ENCODE data around the gene TPMT. TPM values are rescaled to one million over a fixed set of nuclear protein-coding genes. Genes with fewer than 3 reads are reported as not detected.

Gene TPMT
- total RNA-seq, 1 experiment from 2014 or later = 14.4 TPM

DNA sequence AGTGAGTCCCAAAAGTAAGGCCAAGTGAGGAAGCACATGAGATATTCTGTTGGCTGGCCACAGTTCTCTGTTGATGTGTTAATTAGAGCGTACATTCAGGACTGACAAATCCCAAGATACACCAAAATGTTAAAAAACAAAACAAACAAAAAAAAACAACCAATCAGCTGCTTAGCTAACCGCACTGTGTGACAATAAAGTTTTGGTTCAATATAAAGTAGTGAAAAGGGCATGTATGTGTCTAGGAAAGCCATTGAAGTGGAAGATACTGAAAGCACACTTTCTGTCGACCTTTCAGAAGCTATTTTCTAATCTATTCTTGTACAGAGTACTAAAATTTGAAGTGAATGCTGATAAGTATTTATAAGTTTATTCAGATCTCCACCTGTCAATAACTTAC lies 58.5 kb downstream of the TPMT start:
- DNase-seq (ENCODE audit: low spot score) = no peak
- Mint-ChIP-seq H3K4me3 (no peak overlapping the region), H3K27me3 (ENCODE audit: low read depth) (no peaks in the 10 kb centered on the region), H3K36me3 (no peaks in the 10 kb centered on the region; the same call in 1 of the 2 replicates), H3K4me1 (peaks cover 2% of the 10 kb centered on the region; the same call in 1 of the 2 replicates), H3K9me3 (peaks cover 4% of the 10 kb centered on the region), H3K27ac (no peak overlapping the region)
- ATAC-seq = no peak
- ChIA-PET CTCF (interaction anchor here (0.5 to 1.0 kb wide), 2 partner anchors 25 to 157 kb away, joined by 3 read pairs; no protein-coding TSS in a partner anchor), POLR2A (no interaction called here)
- TF ChIP-seq, protein P1, sequence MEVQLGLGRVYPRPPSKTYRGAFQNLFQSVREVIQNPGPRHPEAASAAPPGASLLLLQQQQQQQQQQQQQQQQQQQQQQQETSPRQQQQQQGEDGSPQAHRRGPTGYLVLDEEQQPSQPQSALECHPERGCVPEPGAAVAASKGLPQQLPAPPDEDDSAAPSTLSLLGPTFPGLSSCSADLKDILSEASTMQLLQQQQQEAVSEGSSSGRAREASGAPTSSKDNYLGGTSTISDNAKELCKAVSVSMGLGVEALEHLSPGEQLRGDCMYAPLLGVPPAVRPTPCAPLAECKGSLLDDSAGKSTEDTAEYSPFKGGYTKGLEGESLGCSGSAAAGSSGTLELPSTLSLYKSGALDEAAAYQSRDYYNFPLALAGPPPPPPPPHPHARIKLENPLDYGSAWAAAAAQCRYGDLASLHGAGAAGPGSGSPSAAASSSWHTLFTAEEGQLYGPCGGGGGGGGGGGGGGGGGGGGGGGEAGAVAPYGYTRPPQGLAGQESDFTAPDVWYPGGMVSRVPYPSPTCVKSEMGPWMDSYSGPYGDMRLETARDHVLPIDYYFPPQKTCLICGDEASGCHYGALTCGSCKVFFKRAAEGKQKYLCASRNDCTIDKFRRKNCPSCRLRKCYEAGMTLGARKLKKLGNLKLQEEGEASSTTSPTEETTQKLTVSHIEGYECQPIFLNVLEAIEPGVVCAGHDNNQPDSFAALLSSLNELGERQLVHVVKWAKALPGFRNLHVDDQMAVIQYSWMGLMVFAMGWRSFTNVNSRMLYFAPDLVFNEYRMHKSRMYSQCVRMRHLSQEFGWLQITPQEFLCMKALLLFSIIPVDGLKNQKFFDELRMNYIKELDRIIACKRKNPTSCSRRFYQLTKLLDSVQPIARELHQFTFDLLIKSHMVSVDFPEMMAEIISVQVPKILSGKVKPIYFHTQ (CRISPR knock-in tag; IDR thresholded peaks at IDR 0.05) = no peak
- TF ChIP-seq ZNF138 (CRISPR knock-in tag; conservative IDR thresholded peaks at IDR 0.05) (no peak), PRRX2 (CRISPR knock-in tag; IDR thresholded peaks at IDR 0.05) (no peak), NFE2L1 (CRISPR knock-in tag; IDR thresholded peaks at IDR 0.05) (no peak), ZNF232 (CRISPR knock-in tag; IDR thresholded peaks at IDR 0.05) (no peak), FOXJ3 (CRISPR knock-in tag; IDR thresholded peaks at IDR 0.05; ENCODE audit: borderline replicate concordance) (no peak), NFYB (CRISPR knock-in tag; conservative IDR thresholded peaks at IDR 0.05; ENCODE audit: low read depth) (no peak), EMX1 (CRISPR knock-in tag; IDR thresholded peaks at IDR 0.05) (no peak), RELA (CRISPR knock-in tag; IDR thresholded peaks at IDR 0.05; ENCODE audit: borderline replicate concordance) (no peak), NR3C1 (CRISPR knock-in tag; conservative IDR thresholded peaks at IDR 0.05; ENCODE audit: low read depth) (no peak), TP53 (CRISPR knock-in tag; IDR thresholded peaks at IDR 0.05) (no peak), ZBTB21 (CRISPR knock-in tag; IDR thresholded peaks at IDR 0.05; ENCODE audit: borderline replicate concordance) (no peak)
- TF ChIP-seq, protein P2, sequence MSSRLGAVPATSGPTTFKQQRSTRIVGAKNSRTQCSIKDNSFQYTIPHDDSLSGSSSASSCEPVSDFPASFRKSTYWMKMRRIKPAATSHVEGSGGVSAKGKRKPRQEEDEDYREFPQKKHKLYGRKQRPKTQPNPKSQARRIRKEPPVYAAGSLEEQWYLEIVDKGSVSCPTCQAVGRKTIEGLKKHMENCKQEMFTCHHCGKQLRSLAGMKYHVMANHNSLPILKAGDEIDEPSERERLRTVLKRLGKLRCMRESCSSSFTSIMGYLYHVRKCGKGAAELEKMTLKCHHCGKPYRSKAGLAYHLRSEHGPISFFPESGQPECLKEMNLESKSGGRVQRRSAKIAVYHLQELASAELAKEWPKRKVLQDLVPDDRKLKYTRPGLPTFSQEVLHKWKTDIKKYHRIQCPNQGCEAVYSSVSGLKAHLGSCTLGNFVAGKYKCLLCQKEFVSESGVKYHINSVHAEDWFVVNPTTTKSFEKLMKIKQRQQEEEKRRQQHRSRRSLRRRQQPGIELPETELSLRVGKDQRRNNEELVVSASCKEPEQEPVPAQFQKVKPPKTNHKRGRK (CRISPR knock-in tag; IDR thresholded peaks at IDR 0.05; ENCODE audit: borderline replicate concordance) = no peak
- TF ChIP-seq, protein P3, sequence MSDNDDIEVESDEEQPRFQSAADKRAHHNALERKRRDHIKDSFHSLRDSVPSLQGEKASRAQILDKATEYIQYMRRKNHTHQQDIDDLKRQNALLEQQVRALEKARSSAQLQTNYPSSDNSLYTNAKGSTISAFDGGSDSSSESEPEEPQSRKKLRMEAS (CRISPR knock-in tag; IDR thresholded peaks at IDR 0.05) = no peak
- TF ChIP-seq, protein P4, sequence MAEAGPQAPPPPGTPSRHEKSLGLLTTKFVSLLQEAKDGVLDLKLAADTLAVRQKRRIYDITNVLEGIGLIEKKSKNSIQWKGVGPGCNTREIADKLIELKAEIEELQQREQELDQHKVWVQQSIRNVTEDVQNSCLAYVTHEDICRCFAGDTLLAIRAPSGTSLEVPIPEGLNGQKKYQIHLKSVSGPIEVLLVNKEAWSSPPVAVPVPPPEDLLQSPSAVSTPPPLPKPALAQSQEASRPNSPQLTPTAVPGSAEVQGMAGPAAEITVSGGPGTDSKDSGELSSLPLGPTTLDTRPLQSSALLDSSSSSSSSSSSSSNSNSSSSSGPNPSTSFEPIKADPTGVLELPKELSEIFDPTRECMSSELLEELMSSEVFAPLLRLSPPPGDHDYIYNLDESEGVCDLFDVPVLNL (CRISPR knock-in tag; IDR thresholded peaks at IDR 0.05; ENCODE audit: borderline replicate concordance, low read depth) = no peak
- TF ChIP-seq, protein P5, sequence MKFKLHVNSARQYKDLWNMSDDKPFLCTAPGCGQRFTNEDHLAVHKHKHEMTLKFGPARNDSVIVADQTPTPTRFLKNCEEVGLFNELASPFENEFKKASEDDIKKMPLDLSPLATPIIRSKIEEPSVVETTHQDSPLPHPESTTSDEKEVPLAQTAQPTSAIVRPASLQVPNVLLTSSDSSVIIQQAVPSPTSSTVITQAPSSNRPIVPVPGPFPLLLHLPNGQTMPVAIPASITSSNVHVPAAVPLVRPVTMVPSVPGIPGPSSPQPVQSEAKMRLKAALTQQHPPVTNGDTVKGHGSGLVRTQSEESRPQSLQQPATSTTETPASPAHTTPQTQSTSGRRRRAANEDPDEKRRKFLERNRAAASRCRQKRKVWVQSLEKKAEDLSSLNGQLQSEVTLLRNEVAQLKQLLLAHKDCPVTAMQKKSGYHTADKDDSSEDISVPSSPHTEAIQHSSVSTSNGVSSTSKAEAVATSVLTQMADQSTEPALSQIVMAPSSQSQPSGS (CRISPR knock-in tag; IDR thresholded peaks at IDR 0.05; ENCODE audit: borderline replicate concordance, low read depth) = no peak

DNA sequence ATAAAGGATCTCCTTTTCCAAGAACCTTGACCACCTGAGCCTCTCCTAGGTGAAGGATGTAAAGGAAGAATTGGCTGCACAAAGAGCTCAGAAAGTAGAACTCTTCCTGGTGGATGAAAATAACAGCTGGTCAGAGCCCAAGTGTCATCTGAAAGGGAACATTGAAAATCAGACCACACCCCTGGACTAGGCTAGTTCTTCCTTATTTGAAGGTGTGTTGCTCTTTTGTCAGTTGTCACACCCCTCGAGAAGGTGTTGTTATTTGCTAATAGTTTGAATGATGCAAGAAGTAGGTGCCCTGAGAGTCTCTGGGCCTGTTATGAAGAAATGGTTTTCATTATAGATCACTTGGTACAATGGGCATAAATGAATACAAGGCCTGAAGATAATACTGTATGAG lies 63.5 kb downstream of the TPMT start:
- H3K4me1 Mint-ChIP-seq = peaks cover 2% of the 10 kb centered on the region; the same call in 1 of the 2 replicates
- H3K9me3 Mint-ChIP-seq = peaks cover 26% of the 10 kb centered on the region
- no peak overlapping the region for H3K4me3 Mint-ChIP-seq
- H3K36me3 Mint-ChIP-seq = peaks cover 11% of the 10 kb centered on the region
- H3K27me3 Mint-ChIP-seq (ENCODE audit: low read depth) = no peaks in the 10 kb centered on the region
- no peak overlapping the region for H3K27ac Mint-ChIP-seq
- no peak for ATAC-seq
- DNase-seq (ENCODE audit: low spot score) = no peak
- CTCF ChIA-PET = no interaction called here
- POLR2A ChIA-PET = no interaction called here
- no peak for TF ChIP-seq RELA (CRISPR knock-in tag; IDR thresholded peaks at IDR 0.05; ENCODE audit: borderline replicate concordance)
- no peak for TF ChIP-seq TP53 (CRISPR knock-in tag; IDR thresholded peaks at IDR 0.05)
- no peak for TF ChIP-seq ZNF423 (CRISPR knock-in tag; IDR thresholded peaks at IDR 0.05)
- TF ChIP-seq CREB1 (CRISPR knock-in tag; IDR thresholded peaks at IDR 0.05) = no peak
- TF ChIP-seq, protein P6, sequence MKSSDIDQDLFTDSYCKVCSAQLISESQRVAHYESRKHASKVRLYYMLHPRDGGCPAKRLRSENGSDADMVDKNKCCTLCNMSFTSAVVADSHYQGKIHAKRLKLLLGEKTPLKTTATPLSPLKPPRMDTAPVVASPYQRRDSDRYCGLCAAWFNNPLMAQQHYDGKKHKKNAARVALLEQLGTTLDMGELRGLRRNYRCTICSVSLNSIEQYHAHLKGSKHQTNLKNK (CRISPR knock-in tag; IDR thresholded peaks at IDR 0.05) = no peak
- TF ChIP-seq, protein P2 (CRISPR knock-in tag; IDR thresholded peaks at IDR 0.05; ENCODE audit: borderline replicate concordance) = no peak
- TF ChIP-seq, protein P7, sequence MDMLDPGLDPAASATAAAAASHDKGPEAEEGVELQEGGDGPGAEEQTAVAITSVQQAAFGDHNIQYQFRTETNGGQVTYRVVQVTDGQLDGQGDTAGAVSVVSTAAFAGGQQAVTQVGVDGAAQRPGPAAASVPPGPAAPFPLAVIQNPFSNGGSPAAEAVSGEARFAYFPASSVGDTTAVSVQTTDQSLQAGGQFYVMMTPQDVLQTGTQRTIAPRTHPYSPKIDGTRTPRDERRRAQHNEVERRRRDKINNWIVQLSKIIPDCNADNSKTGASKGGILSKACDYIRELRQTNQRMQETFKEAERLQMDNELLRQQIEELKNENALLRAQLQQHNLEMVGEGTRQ (CRISPR knock-in tag; IDR thresholded peaks at IDR 0.05) = no peak
- TF ChIP-seq, protein P8, sequence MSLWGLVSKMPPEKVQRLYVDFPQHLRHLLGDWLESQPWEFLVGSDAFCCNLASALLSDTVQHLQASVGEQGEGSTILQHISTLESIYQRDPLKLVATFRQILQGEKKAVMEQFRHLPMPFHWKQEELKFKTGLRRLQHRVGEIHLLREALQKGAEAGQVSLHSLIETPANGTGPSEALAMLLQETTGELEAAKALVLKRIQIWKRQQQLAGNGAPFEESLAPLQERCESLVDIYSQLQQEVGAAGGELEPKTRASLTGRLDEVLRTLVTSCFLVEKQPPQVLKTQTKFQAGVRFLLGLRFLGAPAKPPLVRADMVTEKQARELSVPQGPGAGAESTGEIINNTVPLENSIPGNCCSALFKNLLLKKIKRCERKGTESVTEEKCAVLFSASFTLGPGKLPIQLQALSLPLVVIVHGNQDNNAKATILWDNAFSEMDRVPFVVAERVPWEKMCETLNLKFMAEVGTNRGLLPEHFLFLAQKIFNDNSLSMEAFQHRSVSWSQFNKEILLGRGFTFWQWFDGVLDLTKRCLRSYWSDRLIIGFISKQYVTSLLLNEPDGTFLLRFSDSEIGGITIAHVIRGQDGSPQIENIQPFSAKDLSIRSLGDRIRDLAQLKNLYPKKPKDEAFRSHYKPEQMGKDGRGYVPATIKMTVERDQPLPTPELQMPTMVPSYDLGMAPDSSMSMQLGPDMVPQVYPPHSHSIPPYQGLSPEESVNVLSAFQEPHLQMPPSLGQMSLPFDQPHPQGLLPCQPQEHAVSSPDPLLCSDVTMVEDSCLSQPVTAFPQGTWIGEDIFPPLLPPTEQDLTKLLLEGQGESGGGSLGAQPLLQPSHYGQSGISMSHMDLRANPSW (CRISPR knock-in tag; conservative IDR thresholded peaks at IDR 0.05; ENCODE audit: low read depth) = no peak
- TF ChIP-seq ZNF138 (CRISPR knock-in tag; conservative IDR thresholded peaks at IDR 0.05) = no peak

Data from WTC11 (cell line).